HepG2 (cell line): ENCODE results near the gene RFXAP. TPM values are rescaled to one million over a fixed set of nuclear protein-coding genes. Genes with fewer than 3 reads are reported as not detected.

Experiments used
- ATAC-seq: fragments of 200-7000 bp; cut with Tn5 transposase; 3 replicates; pipeline ENCODE4 v1.9.1; 2020; ENCODE audit warnings: mild to moderate bottlenecking, moderate library complexity
- BruUV-seq: library from RNA; stranded (reverse); fragments of 400-500 nt; replicated peaks from 2 replicates; lab custom pipeline; 2021; lab: Mats Ljungman, UMichigan
- CTCF ChIA-PET: fragments of 300-600 bp; formaldehyde crosslinking; extraction: SDS; loops from one replicate; lab custom pipeline; 2021; ENCODE audit warnings: low total read pairs, inconsistent platforms, low intra/inter-chr PET ratio; lab: Yijun Ruan, JAX
- POLR2A ChIA-PET: fragments of 350-600 bp; sonication (Branson Sonifier 250); formaldehyde crosslinking; loops from one replicate; lab custom pipeline; 2020; ENCODE audit warnings: antibody characterized with exemption, inconsistent platforms; lab: Yijun Ruan, JAX
- DNase-seq: peaks from one replicate; pipeline ENCODE4 v3.0.0-alpha.2; 2015; ENCODE audit warnings: low spot score
- FAIRE-seq: peaks from 3 replicates; lab custom pipeline; 2011; peaks lifted over from hg19 to GRCh38; lab: Jason Lieb, UNC
- H2AFZ ChIP-seq: one replicate; pipeline ENCODE4 v1.6.1; 2011; ENCODE audit warnings: low read length, inconsistent platforms
- H3K27ac ChIP-seq: fragments of 300-600 bp; 3 replicates; pipeline ENCODE4 v1.8.0; 2011; ENCODE audit warnings: mixed run types, mild to moderate bottlenecking, mixed read lengths, low read length, inconsistent platforms; ENCODE audit not compliant: insufficient read depth; ENCODE audit errors: extremely low read length
- H3K27me3 ChIP-seq, 2 experiments: fragments of 200-600 bp in 1 of 2; 2 replicates in 1 of 2; 3 replicates in 1 of 2; pipeline versions ENCODE4 v1.6.0 to v1.8.0; 2011; ENCODE audit warnings: low read length in 2 of 2, mild to moderate bottlenecking in 2 of 2, moderate library complexity in 2 of 2, inconsistent platforms in 1 of 2; ENCODE audit not compliant: insufficient read depth in 2 of 2, control insufficient read depth in 1 of 2
- H3K36me3 ChIP-seq, 2 experiments: fragments of 200-600 bp in 1 of 2; replicated peaks in 1 of 2; 2 replicates in 1 of 2; 3 replicates in 1 of 2; pipeline versions ENCODE4 v1.5.1 to v1.8.0; 2011; ENCODE audit warnings: low read length in 2 of 2, inconsistent platforms in 1 of 2; ENCODE audit not compliant: insufficient read depth in 2 of 2, control insufficient read depth in 1 of 2
- H3K4me1 ChIP-seq: 2 replicates; pipeline ENCODE4 v1.5.1; 2012; ENCODE audit warnings: low read length, inconsistent platforms; ENCODE audit not compliant: insufficient read depth
- H3K4me2 ChIP-seq: 2 replicates; pipeline ENCODE4 v1.6.0; 2011; ENCODE audit warnings: low read depth, low read length, inconsistent platforms
- H3K4me3 ChIP-seq, 3 experiments: fragments of 200-600 bp in 1 of 3; sonication (generic), shearing (Covaris generic) in 1 of 3; replicated peaks in 1 of 3; 2 replicates each; pipeline ENCODE4 v1.5.1; 2011 to 2016; ENCODE audit warnings: low read length in 3 of 3, inconsistent platforms in 2 of 3, low read depth in 2 of 3, mild to moderate bottlenecking in 2 of 3, control low read depth in 1 of 3, mixed read lengths in 1 of 3; ENCODE audit not compliant: insufficient read depth in 1 of 3
- H3K79me2 ChIP-seq: one replicate; pipeline ENCODE4 v1.6.1; 2011; ENCODE audit warnings: low read length, inconsistent platforms; ENCODE audit not compliant: insufficient read depth
- H3K9ac ChIP-seq: 2 replicates; pipeline ENCODE4 v1.6.0; 2011; ENCODE audit warnings: mild to moderate bottlenecking, low read depth, low read length, inconsistent platforms; ENCODE audit not compliant: insufficient read depth
- H3K9me3 ChIP-seq: 2 replicates; pipeline ENCODE4 v1.5.1; 2012; ENCODE audit warnings: mild to moderate bottlenecking, low read length
- H4K20me1 ChIP-seq: 2 replicates; pipeline ENCODE4 v1.6.0; 2011; ENCODE audit warnings: inconsistent platforms, mild to moderate bottlenecking, low read length, moderate library complexity; ENCODE audit not compliant: insufficient read depth
- CEBPB ChIP-seq: IDR thresholded peaks from 2 replicates; pipeline ENCODE4 v1.6.1; 2011; ENCODE audit warnings: low read depth, low read length, improper control_type of control experiment, borderline replicate concordance
- KLF9 ChIP-seq: IDR thresholded peaks from 2 replicates; pipeline ENCODE4 v1.6.1; 2016; ENCODE audit warnings: low read depth
- MAFG ChIP-seq: sonication (generic); formaldehyde crosslinking; IDR thresholded peaks from 2 replicates; pipeline ENCODE4 v1.5.1; 2020; ENCODE audit warnings: mild to moderate bottlenecking, missing genetic modification reagents
- WGBS: methylation state at CpG from one replicate; pipeline ENCODE4 v1.1.6; 2017; ENCODE audit warnings: low lambda C conversion rate; 5-methylcytosine and 5-hydroxymethylcytosine counted together
- in situ Hi-C: cut with HindIII; loops from 2 replicates; pipeline ENCODE4 v1.10.0; 2017; ENCODE audit warnings: low pct_unique_long_range_greater_than_20kb; ENCODE audit not compliant: extremely low pct_ligation_motif_present
- intact Hi-C: fragments of 100-400 bp; cut with micrococcal nuclease; formaldehyde crosslinking; loops from one replicate; pipeline ENCODE4 v1.10.0; 2022; ENCODE audit not compliant: unreplicated experiment
- polyA plus RNA-seq, 8 experiments: library from polyadenylated mRNA; depleted of rRNA in 3 of 8; stranded (reverse) in 7 of 8; unstranded in 1 of 8; fragments of >200 nt; fragmentation: Illumina TruSeq in 4 of 8; extraction: Trizol in 4 of 8; gene quantifications; 2 replicates each; pipeline versions ENCODE4 v1.2.1 to v1.2.3, GENCODE V29; 2011 to 2016; ENCODE audit warnings: low read depth in 4 of 8, missing spikeins in 1 of 8, mixed read lengths in 1 of 8; ENCODE audit not compliant: insufficient read depth in 1 of 8
- total RNA-seq, 5 experiments: library from RNA; depleted of rRNA; stranded (reverse); fragments of >200 nt; fragmentation: Illumina TruSeq; extraction: Trizol; gene quantifications; 2 replicates each; pipeline ENCODE4 v1.2.3, GENCODE V29; 2016; ENCODE audit warnings: low read depth in 1 of 5
- TF ChIP-seq, protein P1 (sequence below), 2 experiments: sonication (generic) in 1 of 2; formaldehyde crosslinking in 1 of 2; IDR thresholded peaks; 2 replicates each; pipeline versions ENCODE4 v1.5.1 to v1.6.1; 2011 to 2020; ENCODE audit warnings: borderline replicate concordance in 1 of 2, low read depth in 1 of 2, low read length in 1 of 2, mild to moderate bottlenecking in 1 of 2, missing genetic modification reagents in 1 of 2, moderate library complexity in 1 of 2
- TF ChIP-seq, protein P2 (sequence below): sonication (generic); formaldehyde crosslinking; IDR thresholded peaks from 2 replicates; pipeline ENCODE4 v1.5.0; 2020; ENCODE audit warnings: mild to moderate bottlenecking, missing genetic modification reagents
- TF ChIP-seq, protein P3 (sequence below): sonication (generic); formaldehyde crosslinking; IDR thresholded peaks from 2 replicates; pipeline ENCODE4 v1.4.0; 2020; ENCODE audit warnings: missing genetic modification reagents

Gene RFXAP
- total and polyA plus RNA-seq, 2 of the 13 experiments (the other 11 are each of a cell fraction or from before 2014, with no cell fraction given), result 1.8 to 7.9 TPM

DNA sequence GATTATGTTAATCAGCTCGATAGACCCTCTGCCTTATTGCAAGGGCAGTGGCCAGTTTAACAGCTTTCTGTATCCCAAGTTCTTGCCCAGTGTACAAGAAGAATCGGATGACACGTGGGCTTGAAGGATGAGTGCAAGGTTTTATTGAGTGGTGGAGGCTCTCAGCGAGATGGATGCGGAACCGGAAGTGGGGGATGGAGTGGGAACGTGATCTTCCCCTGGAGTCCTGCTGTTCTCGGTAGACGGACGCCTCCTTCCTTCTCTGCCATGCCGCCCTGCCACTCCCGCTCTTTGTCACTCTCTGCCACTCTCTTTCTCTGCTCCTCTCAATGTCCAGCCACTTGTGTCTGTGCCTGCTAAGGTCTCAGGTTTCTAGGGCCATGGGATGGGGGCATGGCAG lies 21.0 kb downstream of the RFXAP start:
- no peak for FAIRE-seq
- no TSS peak for BruUV-seq
- CTCF ChIA-PET, result no interaction called here
- H2AFZ ChIP-seq, result no peak overlapping the region
- H3K9me3 ChIP-seq, result no peaks in the 10 kb centered on the region
- no peak overlapping the region for H3K9ac ChIP-seq
- H3K27me3 ChIP-seq, result no peaks in the 10 kb centered on the region
- no peaks in the 10 kb centered on the region for H4K20me1 ChIP-seq
- no peaks in the 10 kb centered on the region; a peak in 1 of 5 replicates for H3K36me3 ChIP-seq
- DNase-seq, result no peak
- no peak overlapping the region for H3K4me2 ChIP-seq
- intact Hi-C loops (no loop called here), in situ Hi-C loops (no loop called here)
- H3K4me3 ChIP-seq, result no peak overlapping the region
- POLR2A ChIA-PET, result no interaction called here
- no peaks in the 10 kb centered on the region for H3K79me2 ChIP-seq
- H3K4me1 ChIP-seq, result no peaks in the 10 kb centered on the region
- TF ChIP-seq, protein P1, sequence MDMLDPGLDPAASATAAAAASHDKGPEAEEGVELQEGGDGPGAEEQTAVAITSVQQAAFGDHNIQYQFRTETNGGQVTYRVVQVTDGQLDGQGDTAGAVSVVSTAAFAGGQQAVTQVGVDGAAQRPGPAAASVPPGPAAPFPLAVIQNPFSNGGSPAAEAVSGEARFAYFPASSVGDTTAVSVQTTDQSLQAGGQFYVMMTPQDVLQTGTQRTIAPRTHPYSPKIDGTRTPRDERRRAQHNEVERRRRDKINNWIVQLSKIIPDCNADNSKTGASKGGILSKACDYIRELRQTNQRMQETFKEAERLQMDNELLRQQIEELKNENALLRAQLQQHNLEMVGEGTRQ (IDR thresholded peaks at IDR 0.05; ENCODE audit: low read depth, low read length), result no peak
- TF ChIP-seq, protein P1 (CRISPR knock-in tag; IDR thresholded peaks at IDR 0.05; ENCODE audit: borderline replicate concordance), result no peak
- TF ChIP-seq MAFG (CRISPR knock-in tag), result no peak
- TF ChIP-seq, protein P2, sequence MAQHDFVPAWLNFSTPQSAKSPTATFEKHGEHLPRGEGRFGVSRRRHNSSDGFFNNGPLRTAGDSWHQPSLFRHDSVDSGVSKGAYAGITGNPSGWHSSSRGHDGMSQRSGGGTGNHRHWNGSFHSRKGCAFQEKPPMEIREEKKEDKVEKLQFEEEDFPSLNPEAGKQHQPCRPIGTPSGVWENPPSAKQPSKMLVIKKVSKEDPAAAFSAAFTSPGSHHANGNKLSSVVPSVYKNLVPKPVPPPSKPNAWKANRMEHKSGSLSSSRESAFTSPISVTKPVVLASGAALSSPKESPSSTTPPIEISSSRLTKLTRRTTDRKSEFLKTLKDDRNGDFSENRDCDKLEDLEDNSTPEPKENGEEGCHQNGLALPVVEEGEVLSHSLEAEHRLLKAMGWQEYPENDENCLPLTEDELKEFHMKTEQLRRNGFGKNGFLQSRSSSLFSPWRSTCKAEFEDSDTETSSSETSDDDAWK (CRISPR knock-in tag), result no peak
- TF ChIP-seq, protein P3, sequence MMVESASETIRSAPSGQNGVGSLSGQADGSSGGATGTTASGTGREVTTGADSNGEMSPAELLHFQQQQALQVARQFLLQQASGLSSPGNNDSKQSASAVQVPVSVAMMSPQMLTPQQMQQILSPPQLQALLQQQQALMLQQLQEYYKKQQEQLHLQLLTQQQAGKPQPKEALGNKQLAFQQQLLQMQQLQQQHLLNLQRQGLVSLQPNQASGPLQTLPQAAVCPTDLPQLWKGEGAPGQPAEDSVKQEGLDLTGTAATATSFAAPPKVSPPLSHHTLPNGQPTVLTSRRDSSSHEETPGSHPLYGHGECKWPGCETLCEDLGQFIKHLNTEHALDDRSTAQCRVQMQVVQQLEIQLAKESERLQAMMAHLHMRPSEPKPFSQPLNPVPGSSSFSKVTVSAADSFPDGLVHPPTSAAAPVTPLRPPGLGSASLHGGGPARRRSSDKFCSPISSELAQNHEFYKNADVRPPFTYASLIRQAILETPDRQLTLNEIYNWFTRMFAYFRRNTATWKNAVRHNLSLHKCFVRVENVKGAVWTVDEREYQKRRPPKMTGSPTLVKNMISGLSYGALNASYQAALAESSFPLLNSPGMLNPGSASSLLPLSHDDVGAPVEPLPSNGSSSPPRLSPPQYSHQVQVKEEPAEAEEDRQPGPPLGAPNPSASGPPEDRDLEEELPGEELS (CRISPR knock-in tag), result no peak
- TF ChIP-seq CEBPB, result no peak
- no peak for TF ChIP-seq KLF9 (CRISPR knock-in tag)
- no peak overlapping the region for H3K27ac ChIP-seq
- 96% methylated on average over 12 of the region's 12 CpGs for WGBS
- ATAC-seq, result no peak
